OCI-LY7 (cell line): ENCODE measurements around the gene CKAP4.

Experiments used
- EZH2phosphoT487 ChIP-seq: fragments of 200-600 bp; sonication (generic); IDR thresholded peaks from 2 replicates; pipeline ENCODE4 v1.6.1; 2018; ENCODE audit warnings: low read depth, borderline replicate concordance, mild to moderate bottlenecking, mixed run types, antibody characterized with exemption, low read length, moderate library complexity, mixed read lengths
- TF ChIP-seq, protein P1 (sequence below): fragments of 200-600 bp; sonication (generic); conservative IDR thresholded peaks from 2 replicates; pipeline ENCODE4 v1.5.1; 2014; ENCODE audit warnings: mild to moderate bottlenecking, antibody characterized with exemption, low read length, moderate library complexity, mixed read lengths

DNA sequence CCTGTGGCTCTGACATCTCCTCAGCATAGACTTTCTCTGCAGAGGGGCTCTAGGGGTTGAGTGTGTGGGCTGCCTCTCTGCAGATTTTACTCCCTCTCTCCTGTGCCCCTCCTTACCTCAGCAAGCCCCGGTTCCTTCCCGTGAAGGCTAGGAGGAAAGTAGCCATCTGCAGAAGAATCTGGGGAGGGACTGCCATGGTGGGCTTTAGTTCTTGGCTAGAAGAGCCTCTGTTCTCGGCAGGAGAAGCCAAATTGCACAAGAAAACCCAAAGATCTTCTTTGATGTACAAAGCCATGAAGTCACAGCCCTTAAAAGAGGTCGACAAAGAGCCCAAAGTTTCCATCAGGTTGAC is 23.5 kb downstream of the CKAP4 start:
- TF ChIP-seq, protein P1, sequence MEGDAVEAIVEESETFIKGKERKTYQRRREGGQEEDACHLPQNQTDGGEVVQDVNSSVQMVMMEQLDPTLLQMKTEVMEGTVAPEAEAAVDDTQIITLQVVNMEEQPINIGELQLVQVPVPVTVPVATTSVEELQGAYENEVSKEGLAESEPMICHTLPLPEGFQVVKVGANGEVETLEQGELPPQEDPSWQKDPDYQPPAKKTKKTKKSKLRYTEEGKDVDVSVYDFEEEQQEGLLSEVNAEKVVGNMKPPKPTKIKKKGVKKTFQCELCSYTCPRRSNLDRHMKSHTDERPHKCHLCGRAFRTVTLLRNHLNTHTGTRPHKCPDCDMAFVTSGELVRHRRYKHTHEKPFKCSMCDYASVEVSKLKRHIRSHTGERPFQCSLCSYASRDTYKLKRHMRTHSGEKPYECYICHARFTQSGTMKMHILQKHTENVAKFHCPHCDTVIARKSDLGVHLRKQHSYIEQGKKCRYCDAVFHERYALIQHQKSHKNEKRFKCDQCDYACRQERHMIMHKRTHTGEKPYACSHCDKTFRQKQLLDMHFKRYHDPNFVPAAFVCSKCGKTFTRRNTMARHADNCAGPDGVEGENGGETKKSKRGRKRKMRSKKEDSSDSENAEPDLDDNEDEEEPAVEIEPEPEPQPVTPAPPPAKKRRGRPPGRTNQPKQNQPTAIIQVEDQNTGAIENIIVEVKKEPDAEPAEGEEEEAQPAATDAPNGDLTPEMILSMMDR = peak; percentile 28; the same call in 1 of the 2 replicates
- TF ChIP-seq EZH2phosphoT487 = no peak
